Thymus (tissue), 14 donors: ENCODE data around the gene PPP3CB. TPM values are rescaled to one million over a fixed set of nuclear protein-coding genes. Genes with fewer than 3 reads are reported as not detected.

ENCODE experiments used
- DNase-seq, 9 donors: peaks; one replicate each; pipeline ENCODE4 v3.0.0-alpha.2; 2013; ENCODE audit warnings: low spot score in 9 of 9, low read depth in 6 of 9, missing footprints in 1 of 9
- H3K27ac ChIP-seq, 2 donors: one replicate each; pipeline ENCODE4 v1.5.1; 2013; ENCODE audit warnings: control low read depth in 1 of 2, low read depth in 1 of 2, low read length in 1 of 2, mild to moderate bottlenecking in 1 of 2, moderate library complexity in 1 of 2
- H3K27me3 ChIP-seq, 2 donors: one replicate each; pipeline ENCODE4 v1.5.1; 2013; ENCODE audit warnings: low read length in 1 of 2; ENCODE audit not compliant: control insufficient read depth in 2 of 2, insufficient read depth in 1 of 2
- H3K36me3 ChIP-seq, 2 donors: one replicate each; pipeline ENCODE4 v1.5.1; 2013; ENCODE audit warnings: low read length in 1 of 2, mild to moderate bottlenecking in 1 of 2, moderate library complexity in 1 of 2; ENCODE audit not compliant: control insufficient read depth in 2 of 2, insufficient read depth in 2 of 2
- H3K4me1 ChIP-seq, 2 donors: one replicate each; pipeline ENCODE4 v1.5.1; 2013; ENCODE audit warnings: low read length in 2 of 2; ENCODE audit not compliant: control insufficient read depth in 2 of 2, insufficient read depth in 2 of 2
- H3K4me3 ChIP-seq, 2 donors: one replicate each; pipeline ENCODE4 v1.5.1; 2013; ENCODE audit warnings: low read length in 2 of 2, control low read depth in 1 of 2, mild to moderate bottlenecking in 1 of 2
- H3K9me3 ChIP-seq, 2 donors: one replicate each; pipeline ENCODE4 v1.5.1; 2013; ENCODE audit warnings: low read length in 1 of 2, mild to moderate bottlenecking in 1 of 2; ENCODE audit not compliant: control insufficient read depth in 2 of 2, insufficient read depth in 1 of 2
- WGBS: extraction: QIAGEN DNeasy Blood & Tissue Kit; methylation state at CpG from one replicate; pipeline ENCODE4 v1.1.7; 2013; 5-methylcytosine and 5-hydroxymethylcytosine counted together
- long read RNA-seq, 10 donors: transcript quantifications; one replicate each; lab custom pipeline, GENCODE V29; 2026
- polyA plus RNA-seq: library from polyadenylated mRNA; stranded (reverse); fragments of 200-250 nt; gene quantifications from one replicate; pipeline ENCODE4 v1.2.3, GENCODE V29; 2013
- total RNA-seq: library from RNA; stranded (reverse); fragments of 120-200 nt; gene quantifications from one replicate; pipeline ENCODE4 v1.2.4, GENCODE V29; 2013
- donor health status: healthy.

Gene PPP3CB
- 14.7 TPM for total RNA-seq
- 49.4 TPM for polyA plus RNA-seq
- long read RNA-seq, donor 1, result 0 reads
- long read RNA-seq, donor 2, result 0 reads
- long read RNA-seq, donor 3, partial matches to known transcripts, result 0 of 5 reads
- long read RNA-seq, donor 3, other reads (novel, unspliced or antisense), result 0 of 5 reads
- long read RNA-seq, donor 4, partial matches to known transcripts, result 0 of 5 reads
- long read RNA-seq, donor 4, other reads (novel, unspliced or antisense), result 0 of 5 reads
- long read RNA-seq, donor 5, transcript PPP3CB-201 (12 exons, 2,418 nt), result major isoform, 5 of 14 reads
- long read RNA-seq, donor 5, partial matches to known transcripts, result 5 of 14 reads
- long read RNA-seq, donor 5, other reads (novel, unspliced or antisense), result 0 of 14 reads
- long read RNA-seq, donor 6, partial matches to known transcripts, result 5 of 15 reads
- long read RNA-seq, donor 6, other reads (novel, unspliced or antisense), result 0 of 15 reads
- long read RNA-seq, donor 7, partial matches to known transcripts, result 0 of 6 reads
- long read RNA-seq, donor 7, other reads (novel, unspliced or antisense), result 0 of 6 reads
- long read RNA-seq, donor 8, partial matches to known transcripts, result 0 of 4 reads
- long read RNA-seq, donor 8, other reads (novel, unspliced or antisense), result 0 of 4 reads
- long read RNA-seq, donor 9, partial matches to known transcripts, result 0 of 6 reads
- long read RNA-seq, donor 9, other reads (novel, unspliced or antisense), result 0 of 6 reads
- long read RNA-seq, donor 10, partial matches to known transcripts, result 0 of 9 reads
- long read RNA-seq, donor 10, other reads (novel, unspliced or antisense), result 0 of 9 reads

DNA sequence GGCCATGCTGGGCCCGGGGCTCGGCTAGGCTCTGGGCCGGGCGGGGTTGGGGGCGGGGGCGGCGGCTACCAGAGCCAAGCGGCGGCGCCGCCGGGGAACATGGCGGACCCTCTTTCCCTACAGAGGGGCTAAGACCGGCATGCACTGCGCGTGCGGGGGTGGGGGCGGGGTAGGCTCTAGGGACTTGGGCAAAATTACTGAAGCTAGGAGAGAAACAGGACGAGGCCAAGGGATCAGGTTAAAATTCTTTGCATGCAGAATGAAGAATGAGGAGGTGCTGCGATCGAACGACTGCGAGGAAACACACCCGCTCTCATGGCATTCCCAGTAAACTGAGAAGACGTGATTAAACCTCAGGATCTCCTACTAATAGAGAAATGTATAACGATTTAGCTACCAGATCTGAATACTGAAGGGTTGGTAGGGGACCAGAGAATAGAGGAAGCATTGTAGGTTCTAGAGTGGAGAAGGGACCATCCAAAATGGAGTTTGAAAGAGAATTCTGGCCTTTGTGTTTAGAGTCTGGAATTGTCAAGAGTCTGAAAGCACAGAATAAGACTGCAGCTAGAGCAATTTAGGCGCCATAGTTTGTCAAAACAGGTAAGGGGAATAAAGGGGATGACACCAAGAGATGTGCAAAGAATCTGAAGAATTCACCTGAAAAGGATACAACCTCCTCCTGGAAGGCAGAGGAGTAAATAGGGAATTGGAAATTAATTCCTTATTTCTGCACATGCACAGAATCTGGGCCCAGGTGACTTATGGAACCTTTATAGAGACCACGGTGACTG is at the start of gene PPP3CB:
Gene PPP3CB, minus strand, starts transcription at position 141 of the 791 bp plus-strand sequence. Its CDS starts 135 bp downstream, at position 6.
- peaks cover 10 to 12% of the 10 kb centered on the region in 2 donors for H3K4me1 ChIP-seq
- no peaks in the 10 kb centered on the region for H3K27me3 ChIP-seq
- no peaks in the 10 kb centered on the region for H3K9me3 ChIP-seq
- peak within 1 kb of the TSS; percentile 94 to 97 for H3K27ac ChIP-seq
- H3K36me3 ChIP-seq, result peaks cover 0 to 4% of the 10 kb centered on the region in 2 donors
- peak; percentile 87 to 97 (median 93) for DNase-seq
- WGBS, result 7% methylated on average over 28 of the region's 28 CpGs
- H3K4me3 ChIP-seq, result peak within 1 kb of the TSS; percentile 88 to 98

DNA sequence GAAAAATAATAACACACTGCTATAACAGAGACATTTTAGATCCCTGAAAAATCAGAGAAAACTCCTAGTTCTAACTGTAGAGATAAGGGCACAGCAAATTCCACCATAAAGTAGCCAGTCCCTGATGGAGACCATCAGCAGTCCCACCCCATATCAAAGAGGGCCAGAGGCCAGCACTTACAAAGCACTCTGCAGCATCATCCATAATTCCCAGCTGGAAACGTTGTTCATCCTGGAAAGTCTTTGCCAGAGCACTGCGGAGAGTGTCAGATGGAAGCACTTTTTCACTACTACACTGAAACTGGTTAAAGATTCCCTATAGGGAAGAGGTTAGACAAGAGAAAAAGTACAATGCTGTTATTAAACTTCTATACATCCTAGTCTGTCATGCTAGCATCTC is 49.5 kb upstream of the PPP3CB start:
- no peak overlapping the region for H3K4me3 ChIP-seq
- 97% methylated on average over 2 of the region's 2 CpGs for WGBS
- H3K36me3 ChIP-seq, result no peaks in the 10 kb centered on the region
- H3K27ac ChIP-seq, result no peak overlapping the region
- no peaks in the 10 kb centered on the region for H3K9me3 ChIP-seq
- H3K27me3 ChIP-seq, result no peaks in the 10 kb centered on the region
- no peaks in the 10 kb centered on the region for H3K4me1 ChIP-seq
- DNase-seq, result no peak

DNA sequence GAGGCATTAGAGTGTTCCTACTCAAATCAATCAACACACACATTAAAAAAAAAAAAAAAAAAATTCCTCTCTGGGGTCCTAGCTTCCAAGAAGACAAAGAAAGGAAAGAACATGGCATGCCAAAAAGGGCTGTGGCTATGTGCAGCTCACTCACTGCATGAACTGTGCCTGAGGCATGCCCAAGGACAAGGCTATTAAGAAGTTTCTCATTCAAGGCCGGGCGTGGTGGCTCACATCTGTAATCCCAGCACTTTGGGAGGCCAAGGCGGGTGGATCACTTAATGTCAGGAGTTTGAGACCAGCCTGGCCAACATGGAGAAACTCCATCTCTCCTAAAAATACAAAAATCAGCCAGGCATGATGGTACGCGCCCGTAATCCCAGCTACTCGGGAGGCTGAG is 41.9 kb upstream of the PPP3CB start:
- no peaks in the 10 kb centered on the region for H3K9me3 ChIP-seq
- no peak for DNase-seq
- 98% methylated on average over 7 of the region's 7 CpGs for WGBS
- no peak overlapping the region for H3K27ac ChIP-seq
- H3K36me3 ChIP-seq, result no peaks in the 10 kb centered on the region
- H3K4me3 ChIP-seq, result no peak overlapping the region
- peaks cover 0 to 12% of the 10 kb centered on the region in 2 donors for H3K27me3 ChIP-seq
- peaks cover 3 to 4% of the 10 kb centered on the region in 2 donors for H3K4me1 ChIP-seq

DNA sequence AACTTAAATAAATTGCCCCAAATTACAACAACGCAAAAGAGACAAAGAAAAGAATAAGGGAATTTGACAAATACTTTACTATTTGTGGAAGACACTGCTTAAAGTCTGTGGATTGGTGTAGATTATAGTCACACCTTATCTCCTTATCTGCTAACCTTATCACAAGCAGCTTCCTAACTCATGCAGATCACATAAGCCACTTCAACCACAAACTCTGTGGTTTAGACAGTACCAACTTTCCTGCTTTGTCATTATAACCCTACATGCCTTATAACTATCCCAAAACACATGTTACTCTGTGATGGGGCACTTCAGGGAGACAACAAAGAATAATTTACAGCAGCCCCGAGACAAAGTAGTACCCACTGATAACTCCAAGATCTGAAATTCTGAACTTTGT is 41.5 kb upstream of the PPP3CB start:
- Histone ChIP-seq H3K27ac (no peak overlapping the region), H3K36me3 (no peaks in the 10 kb centered on the region), H3K9me3 (no peaks in the 10 kb centered on the region), H3K4me1 (peaks cover 3 to 4% of the 10 kb centered on the region in 2 donors), H3K27me3 (peaks cover 0 to 12% of the 10 kb centered on the region in 2 donors), H3K4me3 (no peak overlapping the region)
- 16% methylated on average over 2 of the region's 2 CpGs for WGBS
- DNase-seq, result peak in 8 of 9 donors; percentile 10 to 74 (median 35)

DNA sequence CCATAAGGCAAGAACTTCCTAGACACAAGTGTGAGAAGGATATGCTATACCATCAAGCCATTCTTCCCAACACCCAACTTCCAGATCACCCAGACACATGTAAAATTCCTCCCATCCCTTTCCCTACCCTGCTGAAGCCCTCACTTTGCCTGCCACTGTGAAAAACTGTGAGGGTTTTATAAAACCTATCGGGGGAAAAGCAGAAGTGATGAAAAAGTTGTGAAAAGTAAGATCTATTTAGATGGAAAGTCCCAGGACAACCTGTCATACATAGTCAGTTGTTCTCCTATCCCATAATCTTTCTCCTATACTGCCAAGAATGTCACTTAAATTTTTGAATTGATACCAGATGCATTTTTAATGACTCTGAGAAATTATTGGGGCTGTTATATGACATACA is 39.0 kb upstream of the PPP3CB start:
- no peaks in the 10 kb centered on the region for H3K9me3 ChIP-seq
- no peak for DNase-seq
- no peak overlapping the region for H3K27ac ChIP-seq
- WGBS, result 97% methylated on average over 1 of the region's 1 CpG
- peaks cover 3 to 4% of the 10 kb centered on the region in 2 donors for H3K4me1 ChIP-seq
- H3K4me3 ChIP-seq, result no peak overlapping the region
- peaks cover 0 to 3% of the 10 kb centered on the region in 2 donors for H3K36me3 ChIP-seq
- peaks cover 0 to 12% of the 10 kb centered on the region in 2 donors for H3K27me3 ChIP-seq

DNA sequence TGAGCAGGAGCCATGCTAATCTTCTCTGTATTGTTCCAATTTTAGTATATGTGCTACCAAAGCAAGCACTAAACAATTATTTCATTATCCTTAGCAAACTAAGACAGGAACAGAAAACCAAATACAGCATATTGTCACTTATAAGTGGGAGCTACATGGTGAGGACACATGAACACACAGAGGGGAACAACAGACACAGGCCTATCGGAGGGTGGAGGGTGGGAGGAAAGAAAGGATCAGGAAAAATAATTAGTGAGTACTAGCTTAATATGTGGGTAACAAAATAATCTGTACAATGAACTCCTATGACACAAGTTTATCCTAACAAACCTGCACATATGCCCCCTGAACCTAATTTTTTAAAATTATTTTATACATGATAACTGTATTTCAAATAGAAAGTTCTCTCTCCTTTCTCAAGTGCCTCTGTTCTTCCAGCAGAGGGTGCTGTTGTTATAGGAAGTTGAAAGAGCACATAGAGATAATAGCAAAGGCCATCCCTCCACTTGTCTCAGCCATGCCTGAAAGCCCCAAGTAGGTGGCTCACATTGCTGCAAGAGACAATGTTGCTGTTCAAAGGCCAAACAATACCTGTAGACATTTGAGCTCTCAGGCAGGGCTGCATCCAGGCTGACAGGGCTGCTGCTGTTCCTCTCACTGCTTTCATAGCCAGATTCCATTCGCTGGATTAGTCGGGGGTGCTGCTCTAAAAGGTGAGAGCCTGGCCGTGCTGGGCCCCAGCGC is 33.4 kb upstream of the PPP3CB start:
- Histone ChIP-seq H3K36me3 (peaks cover 0 to 3% of the 10 kb centered on the region in 2 donors), H3K4me1 (no peaks in the 10 kb centered on the region), H3K27me3 (no peaks in the 10 kb centered on the region), H3K9me3 (no peaks in the 10 kb centered on the region), H3K4me3 (no peak overlapping the region), H3K27ac (no peak overlapping the region)
- DNase-seq, result peak; percentile 27 to 83 (median 53)
- WGBS, result 97% methylated on average over 5 of the region's 5 CpGs

DNA sequence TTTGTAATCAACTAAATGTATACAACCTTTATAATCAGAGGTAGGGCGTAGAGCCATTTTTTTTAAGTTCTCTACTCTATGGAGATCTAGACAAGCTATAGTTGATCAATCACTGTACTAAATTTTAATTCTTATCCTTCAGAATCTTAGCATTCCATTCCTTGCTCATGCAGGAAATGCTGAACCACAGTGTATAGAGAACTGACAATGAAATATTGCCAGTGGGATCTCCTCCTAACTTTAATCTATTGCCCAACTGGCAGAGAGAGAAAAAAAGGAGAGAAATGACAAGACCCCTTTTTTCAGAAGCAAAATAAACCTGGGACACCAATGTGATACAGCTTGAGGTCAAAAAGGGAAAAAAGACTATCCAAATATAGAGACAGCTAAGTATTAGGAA is 26.4 kb upstream of the PPP3CB start:
- Histone ChIP-seq H3K9me3 (no peaks in the 10 kb centered on the region), H3K27ac (no peak overlapping the region), H3K27me3 (no peaks in the 10 kb centered on the region), H3K36me3 (peaks cover 0 to 2% of the 10 kb centered on the region in 2 donors), H3K4me3 (no peak overlapping the region), H3K4me1 (no peaks in the 10 kb centered on the region)
- WGBS, result 97% methylated on average over 1 of the region's 1 CpG
- DNase-seq, result no peak

DNA sequence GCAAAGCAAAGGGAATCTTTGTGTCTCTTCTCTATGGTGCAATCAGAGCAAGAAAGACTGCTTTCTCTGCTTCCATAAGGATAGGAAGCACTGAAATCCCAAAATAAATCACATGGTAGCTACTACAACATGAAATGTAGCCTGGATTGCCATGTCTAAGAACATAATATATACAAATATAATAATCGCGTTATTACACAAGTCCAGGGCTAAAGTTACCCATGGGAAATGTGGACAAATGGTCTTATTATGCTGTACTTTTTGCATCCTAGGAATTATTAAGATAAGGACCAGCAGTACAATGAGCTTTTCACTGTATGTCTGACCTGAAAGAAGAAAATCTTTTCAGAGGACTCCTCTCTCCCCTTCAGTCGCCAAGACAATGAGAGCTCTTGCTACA is 23.5 kb upstream of the PPP3CB start:
- H3K27me3 ChIP-seq, result no peaks in the 10 kb centered on the region
- H3K4me3 ChIP-seq, result no peak overlapping the region
- peaks cover 3 to 4% of the 10 kb centered on the region in 2 donors for H3K36me3 ChIP-seq
- H3K27ac ChIP-seq, result no peak overlapping the region
- H3K4me1 ChIP-seq, result no peaks in the 10 kb centered on the region
- H3K9me3 ChIP-seq, result no peaks in the 10 kb centered on the region
- no peak for DNase-seq
- WGBS, result 97% methylated on average over 3 of the region's 3 CpGs
